ENCODE data around the gene C6orf132. TPM values are rescaled to one million over a fixed set of nuclear protein-coding genes. Genes with fewer than 3 reads are reported as not detected.

C6orf132 gene
- total RNA-seq, result 0.66 and 2.5 TPM in 2 replicates

DNA sequence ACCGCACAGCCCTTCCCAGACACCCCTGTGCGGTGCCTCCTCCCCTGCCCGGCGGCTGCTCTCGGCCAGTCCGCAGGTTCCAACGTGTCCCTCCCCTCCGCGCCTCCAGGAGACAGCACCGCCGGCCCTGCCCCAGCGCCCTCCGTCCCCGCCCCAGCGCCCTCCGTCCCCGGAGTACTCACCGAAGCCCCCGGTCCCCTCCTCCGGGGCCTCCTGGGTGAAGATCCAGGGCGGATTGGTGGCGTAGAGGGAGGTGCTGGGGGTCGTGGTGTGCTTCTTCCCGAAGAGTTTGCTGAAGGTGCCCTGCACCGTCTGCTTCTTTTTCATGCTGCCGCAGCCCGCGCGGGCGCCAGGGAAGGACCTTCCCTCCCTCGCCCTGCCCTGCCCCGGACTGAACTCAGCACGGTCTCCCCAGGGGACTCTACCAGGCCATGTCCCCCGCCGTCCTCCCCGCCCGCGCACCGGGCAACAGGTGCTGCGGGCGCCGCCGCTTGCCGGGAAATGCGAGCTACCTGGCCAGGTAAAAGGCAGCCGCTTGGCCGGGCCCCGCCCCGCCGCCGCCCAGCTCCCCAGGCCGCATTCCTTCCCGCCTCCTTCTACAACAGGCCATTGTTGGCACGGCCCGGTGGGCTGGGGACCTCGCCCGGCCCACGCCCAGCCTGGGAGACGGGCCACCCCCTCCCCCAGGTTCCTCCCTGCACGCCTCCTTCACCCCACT is at the start of gene C6orf132:
Gene C6orf132, minus strand, starts transcription at position 503 of the 718 bp plus-strand sequence. Its CDS starts 176 bp downstream, at position 327.

DNA sequence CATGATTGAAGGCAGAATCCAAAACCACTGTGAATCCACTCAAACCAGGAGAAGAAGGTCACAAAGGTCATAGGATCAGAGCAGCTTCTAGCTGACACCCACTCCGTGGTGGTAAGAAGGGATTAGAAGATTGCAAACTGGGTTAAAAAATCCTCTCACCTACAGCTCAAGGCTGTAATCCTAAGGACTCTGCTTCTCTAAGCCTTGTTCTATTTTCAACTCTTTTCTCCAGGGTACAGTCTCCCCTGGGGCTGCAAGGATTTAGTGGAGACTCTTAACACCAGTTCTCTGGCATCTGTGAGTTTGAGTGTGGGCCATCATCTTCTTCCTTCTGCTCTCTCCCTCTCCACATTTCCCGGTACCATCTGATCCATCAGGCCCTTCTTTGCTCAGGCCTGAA is 30.7 kb upstream of the C6orf132 start, which contains the start of gene GUCA1A:
Gene GUCA1A, plus strand, starts transcription at position 264 of the 400 bp plus-strand sequence. CDS start 250 bp downstream, outside the sequence.

Other genes starting within 250 kb of the C6orf132 start
- gene USP49, start 247.2 kb downstream of the C6orf132 start, total RNA-seq, result 2.8 and 3.5 TPM in 2 replicates
- 19.9 and 21.9 TPM in 2 replicates for gene MED20, start 221.5 kb downstream of the C6orf132 start, total RNA-seq
- 11.5 and 18.2 TPM in 2 replicates for gene BYSL, start 221.1 kb downstream of the C6orf132 start, total RNA-seq
- gene CCND3, start 200.8 kb downstream of the C6orf132 start, total RNA-seq, result 14.8 and 16.6 TPM in 2 replicates
- 10.4 and 11.1 TPM in 2 replicates for gene TAF8, start 92.1 kb downstream of the C6orf132 start, total RNA-seq
- not detected in 2 replicates for gene GUCA1A, start 30.7 kb upstream of the C6orf132 start, total RNA-seq
- gene GUCA1B, start 52.3 kb upstream of the C6orf132 start, total RNA-seq, result 0.39 TPM in 1 of 2 replicates, not detected in the other
- gene MRPS10, start 75.2 kb upstream of the C6orf132 start, total RNA-seq, result 32.8 and 36.2 TPM in 2 replicates

Data from smooth muscle cell of the pulmonary artery (primary cell).